GM19035 (cell line): ENCODE results near the gene MGAT1.
A peak's percentile ranks its signal among the peaks of the same experiment; 100 is the strongest.
"Not testable (repeated sequence)": the region's sequence is repeated elsewhere in the genome, so short reads cannot be mapped to it uniquely, and the experiment has no call there.

Experiments
- ATAC-seq: cut with Tn5 transposase; IDR thresholded peaks from one replicate; pipeline ENCODE4 v1.9.1; 2021; ENCODE audit not compliant: unreplicated experiment

The MGAT1 gene

GRCh38 chr5:180807046-180807445, 4.4 kb upstream of the MGAT1 start:
- no peak for ATAC-seq

GRCh38 chr5:180806351-180807011, 3.9 kb upstream of the MGAT1 start:
- ATAC-seq = no peak

- peak; percentile 5 for ATAC-seq
Observed at GRCh38 chr5:180804129-180804618, 1.6 kb upstream of the MGAT1 start.

- ATAC-seq = peak; percentile 65
Observed at GRCh38 chr5:180803181-180804128, 849 bp upstream of the MGAT1 start.

- ATAC-seq = no peak
Observed at GRCh38 chr5:180801596-180802324, 846 bp downstream of the MGAT1 start.

- ATAC-seq = no peak
Observed at GRCh38 chr5:180799902-180800801, 2.5 kb downstream of the MGAT1 start.

- ATAC-seq = no peak
Observed at GRCh38 chr5:180799194-180799593, 3.4 kb downstream of the MGAT1 start.

GRCh38 chr5:180798193-180798592, 4.4 kb downstream of the MGAT1 start:
- ATAC-seq = no peak

- no peak for ATAC-seq
Observed at GRCh38 chr5:180797256-180798192, 5.1 kb downstream of the MGAT1 start.

GRCh38 chr5:180795771-180796313, 6.8 kb downstream of the MGAT1 start:
- ATAC-seq = no peak

GRCh38 chr5:180792965-180793287, 9.7 kb downstream of the MGAT1 start:
- ATAC-seq = no peak

GRCh38 chr5:180792287-180792964, 10.2 kb downstream of the MGAT1 start:
- no peak for ATAC-seq

GRCh38 chr5:180791611-180792213, 10.9 kb downstream of the MGAT1 start:
- no peak for ATAC-seq

- ATAC-seq = no peak
Observed at GRCh38 chr5:180790524-180790923, 12.1 kb downstream of the MGAT1 start.

- no peak for ATAC-seq
Observed at GRCh38 chr5:180790020-180790419, 12.6 kb downstream of the MGAT1 start.

- not testable (repeated sequence) for ATAC-seq
Observed at GRCh38 chr5:180788651-180789410, 13.8 kb downstream of the MGAT1 start.

- ATAC-seq = no peak
Observed at GRCh38 chr5:180787711-180788431, 14.7 kb downstream of the MGAT1 start.
